ENCODE data around the gene RPL9.
"Not testable (repeated sequence)": the region's sequence is repeated elsewhere in the genome, so short reads cannot be mapped to it uniquely, and the experiment has no call there.

RPL9 gene

DNA sequence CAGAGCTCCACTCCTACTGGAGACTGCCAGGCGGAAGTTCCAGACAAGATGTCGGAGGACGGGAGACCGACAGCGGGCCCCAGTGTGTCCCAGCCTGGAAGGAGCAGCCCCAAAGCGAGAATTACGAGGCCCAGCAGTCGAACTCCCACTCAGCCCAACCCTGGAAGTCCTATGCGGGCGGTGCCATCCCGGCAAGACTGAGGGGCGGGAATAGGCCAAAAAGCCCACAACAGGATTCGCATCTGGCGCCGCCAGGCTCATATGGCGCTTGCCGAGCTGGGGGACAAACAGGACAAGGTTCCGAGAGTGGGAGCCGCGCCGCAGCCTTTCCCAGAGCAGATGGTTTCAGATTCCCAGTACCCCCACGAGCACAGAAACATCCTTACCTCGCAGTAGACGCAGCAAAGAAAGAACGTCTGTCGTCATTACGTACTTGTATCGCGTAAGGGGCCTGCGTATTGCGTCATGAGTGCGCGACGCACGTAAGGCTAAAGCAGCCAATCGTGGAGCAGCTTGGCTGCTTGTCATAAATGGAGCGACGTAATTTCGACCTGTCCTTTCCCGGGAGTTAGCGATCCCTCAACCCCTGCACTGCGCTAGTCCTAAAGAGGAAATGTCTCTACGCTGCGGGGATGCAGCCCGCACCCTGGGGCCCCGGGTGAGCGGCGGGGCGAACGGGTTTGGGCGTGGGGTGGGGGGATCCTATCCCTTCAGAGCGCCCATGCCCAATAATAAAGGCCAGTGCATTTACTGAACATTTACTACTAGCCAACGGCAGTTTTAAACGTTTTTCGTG is at the start of gene RPL9, which contains the start of gene LIAS:
TSS of gene RPL9 (minus strand) at position 418 of the 796 bp plus-strand sequence. CDS start 483 bp downstream, outside the sequence.
TSS of gene LIAS (plus strand) at position 552 of the 796 bp plus-strand sequence. CDS start at position 614, 62 bp downstream.
- DNase-seq (ENCODE audit: low read depth in 1 of 2, low spot score in 1 of 2), result peak; percentile 78 to 85

- DNase-seq (ENCODE audit: low read depth in 1 of 2, low spot score in 1 of 2), result no peak
These were observed 46.9 kb upstream of the RPL9 start for GRCh38 chr4:39505581-39505980.

- DNase-seq (ENCODE audit: low read depth in 1 of 2, low spot score in 1 of 2), result no peak
These were observed 45.8 kb upstream of the RPL9 start for GRCh38 chr4:39504538-39504937.

DNA sequence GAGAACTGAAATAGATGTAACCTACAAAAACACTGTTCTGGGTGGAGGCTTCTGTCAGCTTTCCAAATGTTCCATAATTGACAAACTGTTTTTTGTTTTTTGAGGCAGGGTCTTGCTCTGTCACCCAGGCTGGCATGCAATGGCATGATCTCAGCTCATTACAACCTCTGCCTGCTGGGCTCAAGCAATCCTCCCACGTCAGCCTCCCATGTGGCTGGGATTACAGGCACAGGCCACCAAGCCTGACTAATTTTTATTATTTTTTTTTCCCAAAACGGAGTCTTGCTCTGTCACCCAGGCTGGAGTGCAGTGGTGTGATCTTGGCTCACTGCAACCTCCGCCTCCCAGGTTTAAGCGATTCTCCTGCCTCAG is 43.9 kb upstream of the RPL9 start:
- not testable (repeated sequence) for DNase-seq (ENCODE audit: low read depth in 1 of 2, low spot score in 1 of 2)

- no peak for DNase-seq (ENCODE audit: low read depth in 1 of 2, low spot score in 1 of 2)
These were observed 43.4 kb upstream of the RPL9 start for GRCh38 chr4:39502019-39502663.

DNA sequence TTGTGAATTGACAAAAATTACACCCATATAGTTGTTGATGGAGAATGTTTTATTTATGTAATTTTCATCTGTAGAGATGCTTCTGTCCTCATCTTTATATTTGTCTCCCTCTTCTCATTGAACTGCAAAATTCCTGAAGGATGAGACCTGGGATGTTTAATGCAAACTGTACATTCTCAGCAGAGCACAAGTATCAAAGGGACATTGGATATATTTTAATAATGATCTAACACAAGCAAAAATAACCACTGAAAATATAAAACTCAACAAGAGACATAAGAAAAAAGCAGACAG is 40.0 kb upstream of the RPL9 start:
- DNase-seq (ENCODE audit: low read depth in 1 of 2, low spot score in 1 of 2), result no peak

- no peak for DNase-seq (ENCODE audit: low read depth in 1 of 2, low spot score in 1 of 2)
These were observed 39.4 kb upstream of the RPL9 start for GRCh38 chr4:39497909-39498726.

- DNase-seq (ENCODE audit: low read depth in 1 of 2, low spot score in 1 of 2), result no peak
These were observed 36.9 kb upstream of the RPL9 start for GRCh38 chr4:39495446-39496213.

DNA sequence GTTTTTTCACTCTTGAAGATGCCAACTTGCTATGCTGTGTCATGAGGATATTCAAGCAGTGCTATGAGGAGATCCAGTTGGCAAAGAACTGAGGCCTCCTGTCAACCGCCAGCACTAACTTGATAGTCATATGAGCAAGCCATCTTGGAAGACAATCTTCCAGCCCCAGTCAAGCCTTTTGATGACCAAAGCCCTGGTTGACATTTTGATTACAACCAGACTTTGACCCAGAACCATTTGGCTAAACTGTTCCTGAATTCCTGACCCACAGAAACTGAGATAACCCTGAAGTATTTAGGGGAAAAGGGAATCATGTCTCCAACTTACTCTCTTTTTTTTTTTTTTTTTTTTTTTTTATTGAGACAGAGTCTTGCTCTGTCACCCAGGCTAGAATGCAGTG is 35.6 kb upstream of the RPL9 start:
- no peak for DNase-seq (ENCODE audit: low read depth in 1 of 2, low spot score in 1 of 2)

DNA sequence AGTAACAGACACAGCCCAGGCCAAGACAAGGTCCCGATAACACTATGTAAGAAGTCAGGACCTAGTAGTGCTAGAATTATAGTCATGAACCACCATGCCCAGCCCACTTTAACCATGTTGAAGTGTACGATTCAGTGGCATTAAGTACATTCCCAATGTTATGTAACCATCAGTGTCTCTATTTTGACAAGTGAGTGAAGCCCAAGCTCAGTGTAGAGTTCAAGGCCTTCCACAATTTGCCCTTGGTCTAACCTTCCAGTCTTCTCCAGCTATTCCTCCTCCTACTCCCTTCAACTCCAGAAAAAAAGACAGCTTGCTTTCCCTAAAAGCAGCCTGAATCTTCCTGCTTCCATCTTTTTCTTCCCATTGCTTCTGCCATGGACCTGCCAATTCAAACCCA is 31.6 kb upstream of the RPL9 start:
- DNase-seq (ENCODE audit: low read depth in 1 of 2, low spot score in 1 of 2), result no peak

- no peak for DNase-seq (ENCODE audit: low read depth in 1 of 2, low spot score in 1 of 2)
These were observed 27.6 kb upstream of the RPL9 start for GRCh38 chr4:39486221-39486804.

GRCh38 chr4:39484582-39485272 is 26.0 kb upstream of the RPL9 start:
- DNase-seq (ENCODE audit: low read depth in 1 of 2, low spot score in 1 of 2), result no peak

DNA sequence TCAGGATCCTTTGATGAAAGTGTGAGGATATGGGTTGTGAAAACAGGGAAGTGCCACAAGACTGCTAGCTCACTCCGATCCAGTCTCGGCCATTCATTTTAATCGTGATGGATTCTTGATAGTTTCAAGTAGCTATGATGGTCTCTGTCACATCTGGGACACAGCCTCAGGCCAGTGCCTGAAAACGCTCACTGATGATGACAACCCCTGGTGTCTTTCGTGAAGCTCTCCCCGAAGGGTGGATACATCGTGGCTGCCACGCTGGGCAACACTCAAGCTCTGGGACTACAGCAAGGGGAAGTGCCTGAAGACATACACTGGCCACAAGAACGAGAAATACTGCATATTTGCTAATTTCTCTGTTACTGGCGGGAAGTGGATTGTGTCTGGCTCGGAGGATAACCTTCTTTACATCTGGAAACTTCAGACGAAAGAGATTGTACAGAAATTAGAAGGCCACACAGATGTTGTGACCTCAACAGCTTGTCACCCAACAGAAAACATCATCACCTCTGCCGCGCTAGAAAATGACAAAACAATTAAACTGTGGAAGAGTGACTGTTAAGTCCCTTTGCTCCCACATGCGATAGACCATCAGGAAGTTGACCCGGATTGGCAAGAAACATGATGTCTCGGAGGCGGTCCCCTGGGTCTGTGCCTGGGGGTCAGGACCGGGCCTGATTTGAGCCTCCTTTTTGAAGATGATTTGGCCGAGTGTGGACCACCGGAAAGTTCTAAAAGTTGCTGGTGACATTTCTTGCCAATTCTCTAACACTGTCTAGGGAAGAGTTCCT is 22.4 kb upstream of the RPL9 start:
- no peak for DNase-seq (ENCODE audit: low read depth in 1 of 2, low spot score in 1 of 2)

DNA sequence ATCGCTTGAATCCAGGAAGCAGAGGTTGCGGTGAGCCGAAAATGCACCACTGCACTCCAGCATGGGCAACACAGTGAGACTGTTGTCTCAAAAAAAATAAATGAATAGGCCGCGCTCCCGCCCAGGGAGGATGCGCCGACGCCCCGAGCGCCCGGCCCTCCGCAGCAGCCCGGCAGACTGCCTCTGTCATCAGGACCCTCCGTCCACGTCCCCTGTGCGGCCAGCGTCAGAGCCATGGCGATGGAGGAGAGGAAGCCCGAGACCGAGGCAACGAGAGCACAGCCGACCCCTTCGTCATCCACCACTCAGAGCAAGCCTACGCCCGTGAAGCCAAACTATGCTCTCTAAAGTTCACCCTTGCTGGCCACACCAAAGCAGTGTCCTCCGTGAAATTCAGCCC is 21.5 kb upstream of the RPL9 start:
- DNase-seq (ENCODE audit: low read depth in 1 of 2, low spot score in 1 of 2), result no peak

DNA sequence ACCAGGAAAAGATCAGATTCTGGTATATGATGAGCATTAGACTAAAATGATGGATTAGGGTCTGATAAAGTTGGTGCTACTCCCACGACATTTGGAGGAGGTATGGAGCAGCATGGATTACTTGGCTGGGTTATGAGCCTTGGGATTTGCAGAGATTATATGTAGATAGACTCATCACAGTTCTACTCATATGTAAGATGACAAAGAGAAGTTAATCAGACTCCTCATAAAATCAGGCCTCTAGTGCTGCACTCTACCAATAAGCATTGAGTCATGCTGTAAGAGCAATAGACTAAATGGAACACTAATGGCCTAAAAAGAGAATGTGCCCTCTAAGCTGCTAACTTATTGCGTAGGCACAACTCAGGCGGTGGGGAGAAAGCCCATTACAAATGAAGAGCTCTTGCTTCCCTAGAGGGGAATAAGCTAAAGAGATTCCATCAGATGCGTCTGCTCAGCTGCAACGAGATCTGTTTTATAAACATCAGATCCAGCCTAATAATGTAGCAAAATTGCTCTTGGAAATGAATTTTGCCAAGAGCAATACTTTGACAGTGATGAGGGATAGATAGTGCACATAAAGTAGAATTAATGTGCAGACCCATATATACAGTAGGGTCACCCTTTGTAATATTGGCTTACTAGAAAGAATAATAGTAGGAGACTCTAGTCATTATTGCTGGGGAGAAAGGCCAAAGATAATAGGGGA is 17.6 kb upstream of the RPL9 start:
- DNase-seq (ENCODE audit: low read depth in 1 of 2, low spot score in 1 of 2), result no peak

GRCh38 chr4:39472396-39472795 is 13.7 kb upstream of the RPL9 start:
- no peak for DNase-seq (ENCODE audit: low read depth in 1 of 2, low spot score in 1 of 2)

GRCh38 chr4:39470402-39470801 is 11.7 kb upstream of the RPL9 start:
- DNase-seq (ENCODE audit: low read depth in 1 of 2, low spot score in 1 of 2), result no peak

DNA sequence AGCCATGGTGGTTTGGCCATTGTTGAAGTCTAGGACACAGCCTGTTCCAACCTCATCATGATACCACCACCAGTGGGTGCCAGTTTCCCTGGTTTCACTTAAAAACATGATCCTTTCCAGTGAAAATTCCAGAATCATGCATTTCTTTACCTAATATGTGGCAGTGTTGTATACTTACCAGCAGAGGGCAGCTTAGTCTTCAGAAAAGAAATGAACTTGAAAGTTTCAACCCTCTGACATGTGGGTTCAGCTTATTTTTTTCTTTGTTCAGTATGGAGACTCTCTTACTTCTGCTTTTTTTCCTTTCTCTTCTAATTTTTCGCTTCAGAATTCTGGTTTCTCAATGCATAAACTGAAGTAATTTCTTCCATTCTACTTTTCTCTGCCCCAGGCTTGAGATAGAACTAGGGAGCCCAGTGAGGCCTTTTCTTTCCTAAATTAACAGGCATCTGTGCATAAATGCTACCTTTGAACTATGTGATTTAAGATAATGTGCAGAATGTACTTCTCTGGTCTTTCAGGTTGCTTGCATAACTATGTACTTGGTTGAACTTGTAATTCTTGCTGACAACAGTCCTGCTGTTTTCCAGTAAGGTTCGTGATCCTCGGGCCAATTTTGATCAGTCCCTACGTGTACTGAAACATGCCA is 10.8 kb upstream of the RPL9 start:
- no peak for DNase-seq (ENCODE audit: low read depth in 1 of 2, low spot score in 1 of 2)

Measured in stimulated activated CD4-positive, alpha-beta T cell treated with anti-CD3 and anti-CD28 coated beads, Interleukin-15, amount 100 ng/mL, for 1 hour (primary cell).